A204.1 (cell line): ENCODE measurements around the gene NPSR1.
A peak's percentile ranks its signal among the peaks of the same experiment; 100 is the strongest.
"Not testable (repeated sequence)": the region's sequence is repeated elsewhere in the genome, so short reads cannot be mapped to it uniquely, and the experiment has no call there.

Experiments used
- FAIRE-seq: peaks from 2 replicates; lab custom pipeline; 2012; peaks lifted over from hg19 to GRCh38; lab: Jason Lieb, UNC

NPSR1 gene

GRCh38 chr7:34758111-34758601 lies 100.1 kb downstream of the NPSR1 start:
- no peak for FAIRE-seq

- FAIRE-seq, result no peak
Measured at GRCh38 chr7:34759477-34760125, 101.6 kb downstream of the NPSR1 start.

- no peak for FAIRE-seq
Measured at GRCh38 chr7:34760271-34760670, 102.3 kb downstream of the NPSR1 start.

GRCh38 chr7:34761206-34761605 lies 103.2 kb downstream of the NPSR1 start:
- FAIRE-seq, result no peak

- no peak for FAIRE-seq
Measured at GRCh38 chr7:34761627-34762026, 103.6 kb downstream of the NPSR1 start.

GRCh38 chr7:34762764-34763163 lies 104.7 kb downstream of the NPSR1 start:
- no peak for FAIRE-seq

- no peak for FAIRE-seq
Measured at GRCh38 chr7:34772296-34772938, 114.4 kb downstream of the NPSR1 start.

GRCh38 chr7:34776748-34777358 lies 118.8 kb downstream of the NPSR1 start:
- no peak for FAIRE-seq

GRCh38 chr7:34780546-34780945 lies 122.5 kb downstream of the NPSR1 start:
- no peak for FAIRE-seq

- no peak for FAIRE-seq
Measured at GRCh38 chr7:34787586-34787985, 129.6 kb downstream of the NPSR1 start.

GRCh38 chr7:34806831-34807230 lies 148.8 kb downstream of the NPSR1 start:
- FAIRE-seq, result no peak

- FAIRE-seq, result no peak
Measured at GRCh38 chr7:34807548-34808340, 149.7 kb downstream of the NPSR1 start.

- FAIRE-seq, result not testable (repeated sequence)
Measured at GRCh38 chr7:34814203-34814842, 156.3 kb downstream of the NPSR1 start.

GRCh38 chr7:34821932-34822558 lies 164.0 kb downstream of the NPSR1 start:
- FAIRE-seq, result no peak

GRCh38 chr7:34823650-34824258 lies 165.7 kb downstream of the NPSR1 start:
- FAIRE-seq, result peak; percentile 83

- no peak for FAIRE-seq
Measured at GRCh38 chr7:34825221-34825620, 167.2 kb downstream of the NPSR1 start.

- no peak for FAIRE-seq
Measured at GRCh38 chr7:34830390-34830789, 172.4 kb downstream of the NPSR1 start.

GRCh38 chr7:34831436-34831835 lies 173.4 kb downstream of the NPSR1 start:
- no peak for FAIRE-seq

- FAIRE-seq, result no peak
Measured at GRCh38 chr7:34832020-34832419, 174.0 kb downstream of the NPSR1 start.

- FAIRE-seq, result no peak
Measured at GRCh38 chr7:34835901-34836600, 178.0 kb downstream of the NPSR1 start.

GRCh38 chr7:34837316-34837715 lies 179.3 kb downstream of the NPSR1 start:
- no peak for FAIRE-seq
